SIG-M5 (cell line): ENCODE results near the gene C17orf75.
A peak's percentile ranks its signal among the peaks of the same experiment; 100 is the strongest.
"Not testable (repeated sequence)": the region's sequence is repeated elsewhere in the genome, so short reads cannot be mapped to it uniquely, and the experiment has no call there.

Experiments
- DNase-seq: peaks from one replicate; lab custom pipeline; 2025; lab: John Stamatoyannopoulos, UW

C17orf75 gene, protein sequence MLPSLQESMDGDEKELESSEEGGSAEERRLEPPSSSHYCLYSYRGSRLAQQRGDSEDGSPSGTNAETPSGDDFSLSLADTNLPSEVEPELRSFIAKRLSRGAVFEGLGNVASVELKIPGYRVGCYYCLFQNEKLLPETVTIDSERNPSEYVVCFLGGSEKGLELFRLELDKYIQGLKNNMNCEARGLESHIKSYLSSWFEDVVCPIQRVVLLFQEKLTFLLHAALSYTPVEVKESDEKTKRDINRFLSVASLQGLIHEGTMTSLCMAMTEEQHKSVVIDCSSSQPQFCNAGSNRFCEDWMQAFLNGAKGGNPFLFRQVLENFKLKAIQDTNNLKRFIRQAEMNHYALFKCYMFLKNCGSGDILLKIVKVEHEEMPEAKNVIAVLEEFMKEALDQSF

DNA sequence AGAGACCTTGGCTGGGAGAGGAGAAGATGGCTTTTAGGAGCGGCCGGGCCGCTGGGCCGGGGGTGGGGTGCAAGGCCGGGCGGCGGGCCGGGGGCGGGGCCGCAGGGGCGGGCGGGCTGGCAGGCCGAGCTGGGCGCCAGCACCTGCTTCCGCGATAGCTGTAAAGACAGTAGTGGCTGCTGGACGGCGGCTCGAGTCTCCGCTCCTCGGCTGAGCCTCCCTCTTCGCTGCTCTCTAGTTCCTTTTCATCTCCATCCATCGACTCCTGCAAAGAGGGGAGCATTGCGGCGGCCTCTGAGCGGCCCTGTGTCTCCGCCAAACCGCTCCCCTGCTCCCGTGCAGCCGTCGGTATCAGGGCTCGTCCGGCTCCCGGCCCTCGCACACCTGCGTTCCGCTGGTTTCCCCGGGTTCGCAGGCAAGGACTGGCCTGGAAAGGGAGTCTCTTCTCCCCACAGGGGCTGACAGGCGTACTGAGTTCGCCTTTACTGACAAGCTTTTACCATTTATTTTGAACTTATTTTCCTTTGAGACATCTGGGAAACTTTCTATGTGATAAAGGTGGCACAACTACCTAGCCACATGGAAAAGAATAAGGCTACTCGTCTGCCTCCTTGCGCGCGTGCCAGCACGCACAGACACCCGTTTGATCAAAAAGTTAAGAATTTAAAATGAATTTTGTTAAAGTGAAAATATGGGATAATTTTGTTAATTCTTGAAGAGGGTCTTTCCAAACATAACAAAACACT lies at the start of gene C17orf75:
Gene C17orf75 (minus strand): TSS at position 317 of the 746 bp plus-strand sequence. CDS start 34 bp downstream, at position 283.
- no peak for DNase-seq

GRCh38 chr17:32388613-32389459 lies 46.9 kb upstream of the C17orf75 start:
- no peak for DNase-seq

- not testable (repeated sequence) for DNase-seq
Measured at GRCh38 chr17:32388128-32388527, 46.2 kb upstream of the C17orf75 start.

DNA sequence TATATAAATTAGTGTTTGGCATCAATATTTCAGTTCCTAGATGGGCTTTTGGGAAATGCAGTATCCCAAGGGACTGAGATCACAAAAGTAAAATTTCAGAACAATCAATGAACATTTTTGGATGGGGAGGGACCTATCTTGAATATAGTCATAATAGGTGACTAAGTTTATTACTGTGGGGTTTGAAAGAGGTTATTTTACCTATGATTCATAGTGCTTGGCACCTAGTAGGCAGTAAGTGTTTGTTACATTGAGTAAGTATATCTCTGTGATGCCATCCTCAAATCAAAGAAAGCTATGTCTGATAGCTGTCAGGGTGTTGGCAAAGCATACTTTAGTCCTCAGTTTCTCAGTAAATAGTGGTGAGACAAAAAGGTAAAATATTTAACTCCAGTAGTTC lies 44.9 kb upstream of the C17orf75 start:
- DNase-seq, result no peak

DNA sequence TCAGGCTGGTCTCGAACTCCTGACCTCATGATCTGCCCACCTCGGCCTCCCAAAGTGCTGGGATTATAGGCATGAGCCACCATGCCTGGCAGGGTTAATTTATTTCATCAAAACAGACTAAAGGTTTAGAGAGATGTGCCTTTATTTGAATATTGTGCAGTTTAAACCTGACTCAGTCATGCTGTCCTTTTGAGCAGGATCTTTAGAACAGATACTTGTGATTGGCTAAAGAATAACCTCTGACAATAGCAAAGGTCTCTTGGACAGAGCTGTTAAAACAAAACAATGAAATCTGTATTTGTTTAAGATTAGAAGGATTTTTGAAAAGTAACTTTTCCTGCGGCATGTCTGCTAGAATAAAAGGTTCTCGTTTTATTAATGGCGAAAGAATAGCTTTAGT lies 44.0 kb upstream of the C17orf75 start:
- DNase-seq, result no peak

- no peak for DNase-seq
Measured at GRCh38 chr17:32385121-32385520, 43.1 kb upstream of the C17orf75 start.

DNA sequence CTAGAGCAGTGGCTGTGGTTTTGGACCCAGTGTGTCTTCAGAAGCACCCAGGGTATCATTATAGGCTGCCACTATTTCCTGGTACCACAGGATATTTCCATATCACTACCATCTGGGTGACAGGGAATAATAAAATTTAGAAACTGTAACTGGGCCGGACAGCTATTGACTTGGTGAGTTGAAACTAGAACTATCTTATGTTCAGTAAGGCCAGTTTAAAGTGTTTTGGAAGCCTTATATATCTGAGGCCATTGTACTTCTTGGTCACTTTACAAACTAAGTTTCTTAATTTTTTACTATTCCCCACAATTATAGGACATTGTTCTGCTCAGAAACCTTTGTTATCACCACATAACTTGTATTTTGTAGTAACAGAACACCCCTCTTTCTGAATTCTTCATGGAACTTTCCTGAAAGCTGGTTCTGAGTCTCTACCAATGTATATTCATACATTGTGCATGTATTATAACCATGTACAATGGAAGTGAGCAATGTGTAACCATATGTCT lies 42.0 kb upstream of the C17orf75 start:
- no peak for DNase-seq

GRCh38 chr17:32382526-32383223 lies 40.7 kb upstream of the C17orf75 start:
- no peak for DNase-seq

DNA sequence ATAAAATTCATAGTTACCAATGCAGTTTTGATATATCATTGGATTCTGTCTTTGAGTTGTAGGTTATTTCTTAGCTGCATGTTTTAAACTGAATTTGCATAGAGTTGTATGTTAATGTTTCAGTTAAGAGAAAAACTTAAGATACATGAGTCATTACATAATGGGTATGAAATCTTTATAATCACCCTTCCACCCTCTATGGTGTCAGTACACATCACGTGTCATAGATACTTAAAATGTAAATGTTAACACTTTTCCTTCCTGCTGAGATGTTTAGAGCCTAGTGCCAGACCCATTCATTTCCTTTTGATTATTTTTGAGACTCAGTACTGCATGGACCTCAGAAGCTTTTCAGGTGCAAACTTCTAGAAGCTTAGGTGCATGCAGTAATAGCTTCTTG lies 28.5 kb upstream of the C17orf75 start:
- DNase-seq, result no peak

DNA sequence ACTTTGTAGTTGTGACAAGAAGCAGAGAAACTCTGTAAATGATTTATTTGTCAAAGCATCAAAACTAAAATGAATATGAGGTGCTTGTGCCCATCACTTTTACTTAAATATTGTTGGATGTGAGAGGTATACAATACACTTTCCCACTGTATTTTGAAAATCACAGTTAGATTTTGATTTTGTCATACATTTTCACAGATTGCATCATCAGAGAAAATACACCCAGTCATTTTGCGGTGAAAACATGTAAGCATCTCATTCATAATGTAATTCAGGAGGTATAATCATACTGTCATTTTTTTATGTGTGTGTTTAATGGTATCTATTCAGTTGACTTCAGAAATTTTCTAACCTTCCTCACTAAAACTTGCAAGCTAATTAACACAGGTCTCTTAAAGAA lies 19.3 kb upstream of the C17orf75 start:
- DNase-seq, result no peak

DNA sequence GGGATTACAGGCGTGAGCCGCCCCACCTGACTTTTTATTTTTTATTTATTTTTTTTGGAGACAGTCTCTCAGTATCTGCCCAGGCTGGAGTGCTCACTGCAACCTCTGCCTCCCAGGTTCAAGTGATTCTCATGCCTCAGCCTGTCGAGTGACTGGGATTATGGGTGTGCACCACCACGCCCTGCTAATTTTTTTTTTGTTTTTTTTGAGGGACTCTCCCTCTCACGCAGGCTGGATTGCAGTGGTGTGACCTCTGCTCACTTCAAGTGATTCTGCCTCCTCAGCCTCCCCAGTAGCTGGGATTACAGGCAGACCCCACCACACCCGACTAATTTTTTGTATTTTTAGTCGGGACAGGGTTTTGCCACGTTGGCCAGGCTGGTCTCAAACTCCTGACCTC lies 15.6 kb upstream of the C17orf75 start:
- DNase-seq, result no peak

- DNase-seq, result no peak
Measured at GRCh38 chr17:32356750-32357149, 14.8 kb upstream of the C17orf75 start.

DNA sequence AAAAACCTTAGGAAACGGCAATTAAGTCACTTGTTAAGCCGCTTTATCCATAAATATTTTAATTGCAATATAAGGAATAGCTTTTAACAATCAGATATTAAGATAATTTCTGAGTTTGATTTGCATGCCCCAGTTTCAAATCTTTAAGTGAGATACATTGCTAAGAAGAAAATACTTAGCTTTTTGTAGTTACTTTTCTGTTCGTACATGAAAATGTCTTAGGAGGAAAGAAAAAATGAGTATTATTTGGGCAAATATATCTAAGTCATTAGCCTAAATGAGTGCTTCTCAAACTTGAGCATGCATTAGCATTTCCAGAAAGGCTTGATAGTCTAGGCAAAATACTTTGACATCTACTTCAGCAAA lies 14.4 kb upstream of the C17orf75 start:
- no peak for DNase-seq

DNA sequence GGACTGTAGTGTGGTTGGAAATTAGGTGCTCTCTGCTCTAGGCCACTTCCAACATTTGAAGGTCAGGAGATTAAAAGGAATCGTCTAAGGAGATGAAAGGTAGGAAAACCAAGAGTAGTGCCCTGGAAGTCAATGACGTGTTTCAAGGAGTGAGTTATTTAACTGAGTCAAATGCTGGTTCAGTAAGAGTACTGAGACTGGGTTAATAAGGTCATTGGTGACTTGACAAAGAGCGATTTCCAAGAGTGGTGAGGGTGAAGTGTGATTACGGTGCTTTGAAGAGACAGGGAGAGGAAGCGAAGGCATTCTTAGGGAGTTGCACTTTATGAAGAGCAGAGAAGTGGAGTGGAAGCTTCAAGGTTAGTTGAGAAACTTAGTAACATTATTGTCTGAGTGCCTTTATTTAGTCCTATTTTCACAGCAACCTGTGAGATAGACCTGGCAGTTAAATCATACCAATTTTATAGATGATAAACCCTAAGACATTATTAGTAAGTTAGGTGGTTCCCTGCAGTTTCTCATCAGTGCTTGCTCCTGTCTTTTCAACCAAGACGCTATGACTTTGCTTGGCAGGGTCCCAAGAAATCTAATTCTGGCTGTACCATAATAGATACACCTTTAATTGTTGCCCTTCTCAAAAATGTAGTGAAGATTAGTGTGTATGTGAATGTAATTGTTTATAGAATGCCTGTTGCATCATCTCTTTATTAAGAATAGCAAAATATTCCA lies 13.8 kb upstream of the C17orf75 start:
- DNase-seq, result no peak

GRCh38 chr17:32352734-32353133 lies 10.8 kb upstream of the C17orf75 start:
- DNase-seq, result not testable (repeated sequence)

DNA sequence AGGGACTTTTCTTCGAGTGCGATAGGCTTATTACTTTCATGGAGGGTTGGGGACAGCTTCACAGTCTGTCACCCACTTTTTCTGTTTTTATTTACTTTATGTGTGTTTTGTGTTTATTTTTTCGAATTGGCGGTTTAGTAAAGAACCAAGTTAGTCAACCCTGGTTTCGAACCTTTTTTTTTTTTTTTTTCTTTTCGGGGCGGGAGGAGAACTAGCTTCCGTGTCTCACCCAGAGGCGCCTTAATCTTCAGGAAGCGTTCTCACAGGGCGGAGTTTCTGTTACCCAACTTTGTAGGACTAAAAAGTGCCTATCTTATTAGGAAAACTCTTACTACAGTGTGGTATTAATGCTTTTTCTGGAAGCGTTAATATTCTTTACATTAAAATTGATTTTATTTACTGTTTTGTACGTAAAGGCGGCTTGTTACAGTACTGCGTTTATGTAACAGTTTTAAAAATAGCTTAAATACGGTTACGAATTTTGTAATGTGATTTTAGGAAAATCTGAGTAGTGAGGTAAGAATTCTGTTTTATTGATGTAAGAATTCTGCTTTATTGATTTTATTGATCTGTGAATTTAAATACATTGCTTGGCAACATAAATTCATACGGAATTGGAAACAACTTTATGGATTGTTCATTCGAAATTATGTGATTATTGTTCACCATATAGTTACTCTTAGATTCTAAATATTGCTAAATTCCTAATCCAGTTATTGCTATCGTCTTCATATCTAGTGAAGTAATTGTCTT lies 8.9 kb upstream of the C17orf75 start:
- DNase-seq, result no peak

GRCh38 chr17:32349854-32350665 lies 8.1 kb upstream of the C17orf75 start, which contains the start of gene ZNF207:
TSS of gene ZNF207 (plus strand) at chr17:32350157. CDS start at chr17:32350286, 129 bp downstream.
- DNase-seq, result peak; percentile 74

DNA sequence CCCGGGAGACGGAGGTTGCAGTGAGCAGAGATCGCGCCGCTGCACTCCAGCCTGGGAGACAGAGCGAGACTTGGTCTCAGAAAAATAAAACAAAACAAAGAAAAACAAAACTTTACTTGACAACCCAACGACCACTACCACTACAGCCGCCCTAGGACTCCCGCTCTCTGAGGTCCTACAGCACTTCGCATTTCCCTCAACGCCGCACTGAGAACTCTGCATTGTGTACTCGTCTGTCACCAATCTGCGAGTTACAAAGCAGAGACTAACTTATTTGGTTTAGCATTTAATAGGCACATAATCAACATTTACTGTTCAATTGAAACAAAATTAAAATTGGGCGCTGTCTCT lies 7.5 kb upstream of the C17orf75 start:
- DNase-seq, result no peak

- no peak for DNase-seq
Measured at GRCh38 chr17:32348483-32348800, 6.5 kb upstream of the C17orf75 start.
